ENCODE results near the gene PNMT. TPM values are rescaled to one million over a fixed set of nuclear protein-coding genes. Genes with fewer than 3 reads are reported as not detected.

The PNMT gene
- polyA plus RNA-seq, 1 donor = 2.1 TPM

DNA sequence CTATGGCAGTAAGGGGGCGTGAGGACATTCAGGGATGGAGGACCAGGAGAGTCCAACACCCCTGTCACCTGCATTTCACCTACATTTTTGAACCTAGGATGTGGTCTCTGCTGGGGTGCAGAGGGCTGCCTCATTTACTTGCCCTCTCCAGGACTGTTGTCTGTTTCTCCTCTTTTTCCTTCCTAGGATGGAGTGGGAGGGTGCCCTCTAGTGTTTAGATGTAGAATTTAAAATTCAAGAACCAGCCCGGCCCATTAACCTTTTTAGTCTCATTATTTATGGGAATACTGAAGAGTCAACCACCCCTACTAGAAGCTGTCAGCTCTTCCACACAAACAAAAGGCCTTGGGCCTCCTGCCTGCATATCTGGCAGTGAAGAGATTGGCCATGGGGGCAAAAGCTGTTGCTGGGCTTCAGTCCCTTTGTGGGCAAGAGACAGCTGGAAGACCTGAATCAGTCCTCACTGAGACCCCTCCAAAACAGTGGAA lies 33.8 kb upstream of the PNMT start:
- DNase-seq = peak in 1 of 2 donors; percentile 45
- peaks cover 54% of the 10 kb centered on the region for H3K4me1 ChIP-seq (ENCODE audit: control insufficient read depth, insufficient read depth, low read length)
- H3K36me3 ChIP-seq (ENCODE audit: control insufficient read depth, insufficient read depth, low read length) = no peaks in the 10 kb centered on the region
- WGBS (ENCODE audit: insufficient coverage, low lambda C conversion rate) = no CpG with 5 or more reads among the region's 2 CpGs
- H3K27me3 ChIP-seq (ENCODE audit: control insufficient read depth, insufficient read depth, low read length) = no peaks in the 10 kb centered on the region
- H3K4me3 ChIP-seq (ENCODE audit: low read length) = no peak overlapping the region
- no peaks in the 10 kb centered on the region for H3K9me3 ChIP-seq (ENCODE audit: control insufficient read depth, low read depth, low read length)
- no peak overlapping the region for H3K27ac ChIP-seq (ENCODE audit: low read length)

DNA sequence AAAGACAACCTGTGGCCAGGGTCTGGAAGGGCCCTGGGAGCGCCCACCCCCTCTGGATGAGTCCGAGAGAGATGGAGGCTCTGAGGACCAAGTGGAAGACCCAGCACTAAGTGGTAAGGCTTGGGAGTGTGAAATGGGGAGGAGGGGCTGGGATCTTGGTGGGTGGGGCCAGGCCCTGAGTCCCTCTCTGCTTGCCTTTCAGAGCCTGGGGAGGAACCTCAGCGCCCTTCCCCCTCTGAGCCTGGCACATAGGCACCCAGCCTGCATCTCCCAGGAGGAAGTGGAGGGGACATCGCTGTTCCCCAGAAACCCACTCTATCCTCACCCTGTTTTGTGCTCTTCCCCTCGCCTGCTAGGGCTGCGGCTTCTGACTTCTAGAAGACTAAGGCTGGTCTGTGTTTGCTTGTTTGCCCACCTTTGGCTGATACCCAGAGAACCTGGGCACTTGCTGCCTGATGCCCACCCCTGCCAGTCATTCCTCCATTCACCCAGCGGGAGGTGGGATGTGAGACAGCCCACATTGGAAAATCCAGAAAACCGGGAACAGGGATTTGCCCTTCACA lies 32.6 kb upstream of the PNMT start:
- Histone ChIP-seq H3K9me3 (ENCODE audit: control insufficient read depth, low read depth, low read length) (no peaks in the 10 kb centered on the region), H3K4me1 (ENCODE audit: control insufficient read depth, insufficient read depth, low read length) (peaks cover 64% of the 10 kb centered on the region), H3K36me3 (ENCODE audit: control insufficient read depth, insufficient read depth, low read length) (no peaks in the 10 kb centered on the region), H3K27me3 (ENCODE audit: control insufficient read depth, insufficient read depth, low read length) (no peaks in the 10 kb centered on the region), H3K27ac (ENCODE audit: low read length) (no peak overlapping the region), H3K4me3 (ENCODE audit: low read length) (no peak overlapping the region)
- no CpG with 5 or more reads among the region's 8 CpGs for WGBS (ENCODE audit: insufficient coverage, low lambda C conversion rate)
- DNase-seq = no peak

DNA sequence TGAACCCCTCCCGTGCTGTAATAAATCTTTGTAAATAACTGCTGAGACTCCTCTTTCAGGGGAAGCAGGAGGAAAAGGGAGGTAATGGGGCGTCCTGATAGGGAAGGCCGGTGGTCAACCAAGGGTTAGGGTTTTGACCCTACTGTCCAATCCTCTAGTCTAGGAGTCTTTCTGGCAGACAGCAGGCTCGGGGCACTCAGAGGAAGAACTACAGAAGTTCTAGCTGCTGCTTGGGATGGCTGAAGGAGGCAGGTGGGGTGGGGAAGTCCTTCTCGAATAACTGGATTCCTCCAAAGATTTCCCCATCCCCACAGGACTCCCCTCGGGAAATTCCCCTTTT lies 31.7 kb upstream of the PNMT start:
- Histone ChIP-seq H3K27me3 (ENCODE audit: control insufficient read depth, insufficient read depth, low read length) (no peaks in the 10 kb centered on the region), H3K36me3 (ENCODE audit: control insufficient read depth, insufficient read depth, low read length) (no peaks in the 10 kb centered on the region), H3K27ac (ENCODE audit: low read length) (peak overlapping the region; percentile 78), H3K4me3 (ENCODE audit: low read length) (peak overlapping the region; percentile 86), H3K4me1 (ENCODE audit: control insufficient read depth, insufficient read depth, low read length) (peaks cover 63% of the 10 kb centered on the region), H3K9me3 (ENCODE audit: control insufficient read depth, low read depth, low read length) (no peaks in the 10 kb centered on the region)
- WGBS (ENCODE audit: insufficient coverage, low lambda C conversion rate) = no CpG with 5 or more reads among the region's 6 CpGs
- peak in 1 of 2 donors; percentile 26 for DNase-seq

DNA sequence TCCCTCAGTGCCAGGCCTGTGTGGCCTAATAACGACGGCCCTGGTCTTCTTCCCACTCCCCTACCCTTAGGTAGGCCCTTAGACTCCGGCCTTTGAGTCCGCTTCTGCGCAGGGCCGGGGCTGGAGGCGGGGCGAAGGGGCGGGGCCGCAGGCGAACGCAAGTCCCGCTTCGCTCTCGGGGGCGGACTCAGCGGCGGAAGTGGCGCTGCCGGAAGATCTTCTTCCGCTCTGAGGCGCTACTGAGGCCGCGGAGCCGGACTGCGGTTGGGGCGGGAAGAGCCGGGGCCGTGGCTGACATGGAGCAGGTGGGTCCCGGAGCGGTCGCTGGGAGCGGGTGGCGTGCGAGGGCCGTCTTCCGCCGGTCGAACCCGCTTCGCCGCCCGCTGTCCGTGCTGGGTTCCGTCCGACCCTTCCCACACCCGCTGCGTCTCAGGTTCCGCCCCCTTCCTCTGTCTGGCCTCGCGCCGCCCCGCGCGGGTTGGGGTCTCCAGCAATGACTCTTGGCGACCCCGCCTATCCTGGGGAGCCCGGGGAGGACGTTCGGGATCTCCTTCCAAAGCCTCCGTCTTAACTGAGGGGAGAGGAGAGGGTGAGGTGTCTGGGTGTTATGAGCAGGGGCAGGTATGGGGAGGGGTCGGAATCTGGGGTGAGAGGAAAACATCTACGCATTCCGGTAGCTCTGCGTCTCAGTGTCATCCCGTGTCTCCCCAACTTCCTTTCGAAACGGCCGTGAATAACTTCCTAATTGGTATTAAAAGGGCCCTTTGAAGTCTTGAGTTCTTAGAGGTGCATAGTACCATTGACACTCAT lies 31.1 kb upstream of the PNMT start, which contains the start of gene STARD3:
STARD3 (plus strand) TSS at position 218 of the 810 bp plus-strand sequence. CDS start 16,388 bp downstream, outside the sequence.
- Histone ChIP-seq H3K27ac (ENCODE audit: low read length) (peak within 1 kb of the TSS; percentile 78), H3K36me3 (ENCODE audit: control insufficient read depth, insufficient read depth, low read length) (no peaks in the 10 kb centered on the region), H3K27me3 (ENCODE audit: control insufficient read depth, insufficient read depth, low read length) (no peaks in the 10 kb centered on the region), H3K4me1 (ENCODE audit: control insufficient read depth, insufficient read depth, low read length) (peaks cover 60% of the 10 kb centered on the region), H3K9me3 (ENCODE audit: control insufficient read depth, low read depth, low read length) (no peaks in the 10 kb centered on the region), H3K4me3 (ENCODE audit: low read length) (peak within 1 kb of the TSS; percentile 86)
- no CpG with 5 or more reads among the region's 69 CpGs for WGBS (ENCODE audit: insufficient coverage, low lambda C conversion rate)
- peak; percentile 91 to 97 for DNase-seq

DNA sequence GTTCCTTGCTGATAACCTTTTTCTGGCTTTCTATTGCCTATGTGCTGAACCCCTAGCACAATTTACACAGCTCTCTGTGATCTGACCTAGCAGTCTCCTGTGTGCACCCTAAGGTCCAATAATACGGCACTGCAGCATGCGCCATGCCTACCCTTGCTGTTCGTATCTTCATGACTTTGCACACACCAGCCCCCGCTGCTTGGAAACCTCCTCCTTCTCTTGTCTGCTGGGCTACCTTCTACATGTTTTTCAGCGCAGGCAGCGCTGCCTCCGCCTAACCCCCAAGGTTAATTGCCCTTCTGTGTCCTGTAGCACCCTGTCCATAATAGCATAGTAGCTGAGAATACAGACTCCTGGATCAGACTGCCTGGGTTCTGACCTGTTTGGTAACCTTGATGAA lies 29.9 kb upstream of the PNMT start:
- WGBS (ENCODE audit: insufficient coverage, low lambda C conversion rate) = no CpG with 5 or more reads among the region's 7 CpGs
- H3K4me1 ChIP-seq (ENCODE audit: control insufficient read depth, insufficient read depth, low read length) = peaks cover 50% of the 10 kb centered on the region
- peak overlapping the region; percentile 86 for H3K4me3 ChIP-seq (ENCODE audit: low read length)
- no peak overlapping the region for H3K27ac ChIP-seq (ENCODE audit: low read length)
- H3K27me3 ChIP-seq (ENCODE audit: control insufficient read depth, insufficient read depth, low read length) = no peaks in the 10 kb centered on the region
- DNase-seq = no peak
- no peaks in the 10 kb centered on the region for H3K36me3 ChIP-seq (ENCODE audit: control insufficient read depth, insufficient read depth, low read length)
- no peaks in the 10 kb centered on the region for H3K9me3 ChIP-seq (ENCODE audit: control insufficient read depth, low read depth, low read length)

DNA sequence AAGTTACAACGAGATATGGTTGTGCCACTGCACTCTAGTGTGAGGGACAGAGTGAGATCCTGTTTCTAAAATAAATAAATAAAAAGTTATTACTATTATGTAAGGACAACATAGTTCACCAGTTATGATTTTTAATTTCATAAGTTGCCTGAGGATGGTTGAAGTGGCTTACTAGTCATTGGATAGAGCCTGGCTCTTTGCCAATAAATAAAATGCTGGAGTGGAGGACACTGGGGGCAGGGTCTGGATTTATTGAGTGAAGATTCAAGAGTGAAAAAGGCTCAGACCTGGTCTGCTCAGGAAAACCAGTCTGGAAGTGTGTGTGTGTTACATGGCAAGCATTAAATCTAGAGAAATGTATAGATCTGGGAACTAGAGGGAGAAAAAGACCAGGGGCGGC lies 29.2 kb upstream of the PNMT start:
- Histone ChIP-seq H3K27me3 (ENCODE audit: control insufficient read depth, insufficient read depth, low read length) (no peaks in the 10 kb centered on the region), H3K27ac (ENCODE audit: low read length) (no peak overlapping the region), H3K4me1 (ENCODE audit: control insufficient read depth, insufficient read depth, low read length) (peaks cover 43% of the 10 kb centered on the region), H3K9me3 (ENCODE audit: control insufficient read depth, low read depth, low read length) (no peaks in the 10 kb centered on the region), H3K36me3 (ENCODE audit: control insufficient read depth, insufficient read depth, low read length) (no peaks in the 10 kb centered on the region), H3K4me3 (ENCODE audit: low read length) (no peak overlapping the region)
- DNase-seq = no peak
- no CpG with 5 or more reads among the region's 2 CpGs for WGBS (ENCODE audit: insufficient coverage, low lambda C conversion rate)

DNA sequence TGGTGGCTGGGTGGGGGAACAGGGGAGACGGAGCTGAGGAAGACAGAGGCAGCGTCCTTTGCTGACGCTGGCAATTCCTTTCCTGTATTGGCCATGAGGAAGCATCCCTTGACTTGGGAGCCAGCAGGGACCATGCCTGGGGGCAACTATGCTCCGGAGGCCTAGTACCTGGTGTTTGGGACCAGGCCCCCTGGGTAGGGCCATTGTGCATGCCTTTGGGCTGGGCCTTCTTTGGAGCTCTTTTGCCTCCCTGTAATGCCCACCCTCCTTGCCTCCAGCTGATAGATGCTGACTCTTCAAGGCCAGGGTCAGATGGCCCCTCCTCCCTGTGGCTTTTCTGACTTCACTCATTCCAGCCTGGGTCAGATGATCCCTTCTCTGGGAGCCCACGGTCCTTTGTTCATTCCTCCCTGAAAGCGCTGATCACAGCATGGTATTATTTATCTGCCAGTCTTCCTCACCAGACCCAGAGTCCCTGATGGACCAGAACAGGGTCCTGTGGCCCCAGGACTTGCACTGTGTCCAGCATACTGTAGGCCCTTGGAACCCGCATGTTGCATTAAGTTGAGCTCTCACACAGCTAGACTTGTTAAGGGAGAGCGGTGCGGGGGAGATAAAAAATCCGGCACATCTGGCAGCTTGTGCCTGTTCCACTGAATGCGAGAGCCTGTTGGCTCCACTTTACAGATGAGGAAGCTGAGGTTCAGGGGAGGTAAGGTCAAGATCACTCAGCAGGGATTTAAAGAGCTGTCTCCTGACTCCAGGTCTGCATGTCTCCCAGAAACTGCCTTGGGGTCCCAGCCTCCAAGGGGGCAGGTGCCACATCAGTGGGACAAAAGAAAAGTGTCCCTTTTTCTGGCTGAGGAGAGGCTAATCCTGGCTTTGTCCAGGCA lies 28.4 kb upstream of the PNMT start:
- Histone ChIP-seq H3K36me3 (ENCODE audit: control insufficient read depth, insufficient read depth, low read length) (no peaks in the 10 kb centered on the region), H3K27ac (ENCODE audit: low read length) (no peak overlapping the region), H3K4me1 (ENCODE audit: control insufficient read depth, insufficient read depth, low read length) (peaks cover 36% of the 10 kb centered on the region), H3K9me3 (ENCODE audit: control insufficient read depth, low read depth, low read length) (no peaks in the 10 kb centered on the region), H3K4me3 (ENCODE audit: low read length) (no peak overlapping the region), H3K27me3 (ENCODE audit: control insufficient read depth, insufficient read depth, low read length) (no peaks in the 10 kb centered on the region)
- no CpG with 5 or more reads among the region's 11 CpGs for WGBS (ENCODE audit: insufficient coverage, low lambda C conversion rate)
- DNase-seq = no peak

DNA sequence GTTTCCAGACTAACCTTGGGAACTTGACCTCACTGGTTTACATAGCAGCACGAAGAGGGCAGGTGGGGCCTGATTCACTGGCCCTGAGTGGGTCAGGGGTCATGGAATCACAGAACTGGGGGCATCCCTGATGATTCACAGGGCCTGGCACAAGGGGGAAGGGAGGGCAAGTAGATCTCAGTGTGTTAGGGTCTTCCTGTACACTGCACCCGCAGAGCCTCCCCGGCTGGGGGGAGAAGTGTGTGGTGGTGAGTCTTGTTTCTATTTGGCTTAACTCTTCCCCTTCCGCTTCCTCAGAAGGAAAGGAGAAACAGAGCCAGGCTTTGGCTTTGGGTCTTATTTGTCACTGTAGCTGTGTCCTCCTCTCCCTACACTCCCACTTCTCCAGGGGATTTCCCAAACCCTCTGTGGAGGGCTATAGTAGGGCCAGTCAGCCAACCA lies 27.6 kb upstream of the PNMT start:
- no CpG with 5 or more reads among the region's 4 CpGs for WGBS (ENCODE audit: insufficient coverage, low lambda C conversion rate)
- no peaks in the 10 kb centered on the region for H3K9me3 ChIP-seq (ENCODE audit: control insufficient read depth, low read depth, low read length)
- H3K36me3 ChIP-seq (ENCODE audit: control insufficient read depth, insufficient read depth, low read length) = no peaks in the 10 kb centered on the region
- peaks cover 36% of the 10 kb centered on the region for H3K4me1 ChIP-seq (ENCODE audit: control insufficient read depth, insufficient read depth, low read length)
- H3K27me3 ChIP-seq (ENCODE audit: control insufficient read depth, insufficient read depth, low read length) = no peaks in the 10 kb centered on the region
- DNase-seq = no peak
- H3K27ac ChIP-seq (ENCODE audit: low read length) = no peak overlapping the region
- H3K4me3 ChIP-seq (ENCODE audit: low read length) = no peak overlapping the region

DNA sequence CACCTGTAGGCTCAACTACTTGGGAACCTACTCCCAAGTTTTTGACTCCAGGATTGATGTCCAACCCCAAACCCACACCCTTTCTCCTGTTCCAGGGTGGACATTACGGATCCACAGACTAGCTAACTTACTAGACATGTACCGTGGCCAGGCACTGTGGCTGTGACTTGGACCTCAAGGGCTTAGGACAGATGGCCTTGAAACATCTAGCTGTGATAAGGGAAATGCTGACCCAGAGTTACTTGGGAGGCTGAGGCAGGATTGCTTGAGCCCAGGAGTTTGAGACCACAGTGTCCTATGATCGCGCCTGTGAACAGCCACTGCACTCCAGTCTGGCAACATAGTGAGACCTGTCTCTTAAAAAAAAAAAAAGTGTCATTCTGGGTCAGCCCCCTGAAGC lies 27.2 kb upstream of the PNMT start:
- WGBS (ENCODE audit: insufficient coverage, low lambda C conversion rate) = no CpG with 5 or more reads among the region's 4 CpGs
- no peaks in the 10 kb centered on the region for H3K36me3 ChIP-seq (ENCODE audit: control insufficient read depth, insufficient read depth, low read length)
- no peaks in the 10 kb centered on the region for H3K27me3 ChIP-seq (ENCODE audit: control insufficient read depth, insufficient read depth, low read length)
- H3K9me3 ChIP-seq (ENCODE audit: control insufficient read depth, low read depth, low read length) = no peaks in the 10 kb centered on the region
- peaks cover 35% of the 10 kb centered on the region for H3K4me1 ChIP-seq (ENCODE audit: control insufficient read depth, insufficient read depth, low read length)
- H3K4me3 ChIP-seq (ENCODE audit: low read length) = no peak overlapping the region
- no peak for DNase-seq
- no peak overlapping the region for H3K27ac ChIP-seq (ENCODE audit: low read length)

DNA sequence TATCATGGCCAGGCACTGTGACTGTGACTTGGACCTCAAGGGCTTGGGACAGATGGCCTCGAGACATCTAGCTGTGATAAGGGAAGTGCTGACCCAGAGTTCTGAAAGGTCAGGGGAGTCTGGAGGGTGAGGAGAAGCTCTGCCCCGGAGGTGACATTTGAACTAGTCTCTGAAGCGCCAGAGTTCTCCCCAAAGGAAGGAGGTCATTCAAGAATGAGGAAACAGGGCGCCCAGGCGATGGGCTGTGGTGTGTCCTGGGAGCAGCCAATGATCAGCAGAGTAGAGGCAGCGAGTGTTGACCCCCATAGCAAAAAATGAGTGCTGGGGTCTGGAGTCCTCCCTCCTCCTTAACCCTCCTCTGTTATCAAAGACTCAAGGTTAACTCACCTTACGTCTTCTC lies 26.4 kb upstream of the PNMT start:
- H3K4me3 ChIP-seq (ENCODE audit: low read length) = no peak overlapping the region
- no peaks in the 10 kb centered on the region for H3K27me3 ChIP-seq (ENCODE audit: control insufficient read depth, insufficient read depth, low read length)
- no peak for DNase-seq
- no CpG with 5 or more reads among the region's 7 CpGs for WGBS (ENCODE audit: insufficient coverage, low lambda C conversion rate)
- H3K36me3 ChIP-seq (ENCODE audit: control insufficient read depth, insufficient read depth, low read length) = no peaks in the 10 kb centered on the region
- H3K27ac ChIP-seq (ENCODE audit: low read length) = no peak overlapping the region
- no peaks in the 10 kb centered on the region for H3K9me3 ChIP-seq (ENCODE audit: control insufficient read depth, low read depth, low read length)
- H3K4me1 ChIP-seq (ENCODE audit: control insufficient read depth, insufficient read depth, low read length) = peaks cover 28% of the 10 kb centered on the region

Data from large intestine (tissue), 3 donors.